Epithelial cell of proximal tubule (primary cell): ENCODE results near the gene KIAA1671. TPM values are rescaled to one million over a fixed set of nuclear protein-coding genes. Genes with fewer than 3 reads are reported as not detected.

Experiments used
- DNase-seq: peaks from one replicate; pipeline ENCODE4 v3.0.0-alpha.2; 2011; ENCODE audit warnings: low read depth
- H3K4me3 ChIP-seq: 2 replicates; pipeline ENCODE4 v1.5.1; 2011; ENCODE audit warnings: low read depth, mild to moderate bottlenecking, low read length
- total RNA-seq: library from RNA; depleted of rRNA; stranded (reverse); fragments of >200 nt; gene quantifications from 2 replicates; pipeline ENCODE4 v1.2.3, GENCODE V29; 2015
- TF ChIP-seq, protein P1 (sequence below): conservative IDR thresholded peaks from 2 replicates; pipeline ENCODE4 v1.5.1; 2012; ENCODE audit warnings: low read depth, mild to moderate bottlenecking, low read length

The KIAA1671 gene
- total RNA-seq, 1 donor from 2014 or later = 14.1 TPM

DNA sequence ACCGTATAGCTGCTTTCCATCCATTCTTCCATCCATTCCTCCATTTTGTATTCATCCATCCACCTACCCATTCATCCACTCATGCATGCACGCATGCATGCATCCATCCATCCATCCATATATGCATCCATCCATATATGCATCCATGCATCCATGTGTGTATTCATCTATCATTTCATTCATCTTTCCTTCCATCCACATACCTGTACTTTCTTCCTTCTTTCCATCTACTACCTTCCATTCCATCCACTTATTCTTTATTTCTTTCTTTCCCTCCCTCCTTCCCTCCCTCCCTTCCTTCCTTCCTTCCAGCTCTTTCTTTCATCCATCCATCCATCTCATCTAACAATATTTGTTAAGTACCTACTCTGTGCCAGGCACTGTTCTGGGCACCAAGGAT is 19.9 kb downstream of the KIAA1671 start:
- H3K4me3 ChIP-seq = no peak overlapping the region
- DNase-seq = no peak
- TF ChIP-seq, protein P1, sequence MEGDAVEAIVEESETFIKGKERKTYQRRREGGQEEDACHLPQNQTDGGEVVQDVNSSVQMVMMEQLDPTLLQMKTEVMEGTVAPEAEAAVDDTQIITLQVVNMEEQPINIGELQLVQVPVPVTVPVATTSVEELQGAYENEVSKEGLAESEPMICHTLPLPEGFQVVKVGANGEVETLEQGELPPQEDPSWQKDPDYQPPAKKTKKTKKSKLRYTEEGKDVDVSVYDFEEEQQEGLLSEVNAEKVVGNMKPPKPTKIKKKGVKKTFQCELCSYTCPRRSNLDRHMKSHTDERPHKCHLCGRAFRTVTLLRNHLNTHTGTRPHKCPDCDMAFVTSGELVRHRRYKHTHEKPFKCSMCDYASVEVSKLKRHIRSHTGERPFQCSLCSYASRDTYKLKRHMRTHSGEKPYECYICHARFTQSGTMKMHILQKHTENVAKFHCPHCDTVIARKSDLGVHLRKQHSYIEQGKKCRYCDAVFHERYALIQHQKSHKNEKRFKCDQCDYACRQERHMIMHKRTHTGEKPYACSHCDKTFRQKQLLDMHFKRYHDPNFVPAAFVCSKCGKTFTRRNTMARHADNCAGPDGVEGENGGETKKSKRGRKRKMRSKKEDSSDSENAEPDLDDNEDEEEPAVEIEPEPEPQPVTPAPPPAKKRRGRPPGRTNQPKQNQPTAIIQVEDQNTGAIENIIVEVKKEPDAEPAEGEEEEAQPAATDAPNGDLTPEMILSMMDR = no peak

- DNase-seq = no peak
- no peak overlapping the region for H3K4me3 ChIP-seq
- TF ChIP-seq, protein P1 = no peak
Measured at GRCh38 chr22:24973872-24974271, 21.4 kb downstream of the KIAA1671 start.

DNA sequence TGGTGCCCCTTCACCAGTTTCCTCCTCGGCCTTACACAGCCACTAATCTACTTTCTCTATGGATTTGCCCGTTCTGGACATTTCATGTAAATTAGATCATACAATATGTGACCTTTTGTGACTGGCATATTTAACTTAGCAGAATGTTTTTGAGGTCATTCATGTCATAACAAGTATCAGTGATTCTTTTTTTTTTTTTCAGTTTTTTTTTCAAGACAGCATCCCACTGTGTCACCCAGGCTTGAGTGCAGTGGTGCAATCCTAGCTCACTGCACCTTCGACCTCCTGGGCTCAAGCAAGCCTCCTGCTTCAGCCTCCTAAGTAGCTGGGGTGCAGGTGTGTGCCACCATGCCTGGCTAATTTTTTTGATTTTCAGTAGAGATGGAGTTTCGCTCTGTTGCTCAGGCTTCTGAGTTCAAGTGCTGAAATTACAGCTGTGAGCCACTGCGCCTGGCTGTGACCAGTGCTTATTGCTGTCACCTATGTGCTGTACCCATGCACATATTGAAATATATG is 22.7 kb downstream of the KIAA1671 start:
- TF ChIP-seq, protein P1 = no peak
- H3K4me3 ChIP-seq = no peak overlapping the region
- DNase-seq = no peak

GRCh38 chr22:24975813-24976341 is 23.4 kb downstream of the KIAA1671 start:
- DNase-seq = no peak
- TF ChIP-seq, protein P1 = no peak
- no peak overlapping the region for H3K4me3 ChIP-seq

DNA sequence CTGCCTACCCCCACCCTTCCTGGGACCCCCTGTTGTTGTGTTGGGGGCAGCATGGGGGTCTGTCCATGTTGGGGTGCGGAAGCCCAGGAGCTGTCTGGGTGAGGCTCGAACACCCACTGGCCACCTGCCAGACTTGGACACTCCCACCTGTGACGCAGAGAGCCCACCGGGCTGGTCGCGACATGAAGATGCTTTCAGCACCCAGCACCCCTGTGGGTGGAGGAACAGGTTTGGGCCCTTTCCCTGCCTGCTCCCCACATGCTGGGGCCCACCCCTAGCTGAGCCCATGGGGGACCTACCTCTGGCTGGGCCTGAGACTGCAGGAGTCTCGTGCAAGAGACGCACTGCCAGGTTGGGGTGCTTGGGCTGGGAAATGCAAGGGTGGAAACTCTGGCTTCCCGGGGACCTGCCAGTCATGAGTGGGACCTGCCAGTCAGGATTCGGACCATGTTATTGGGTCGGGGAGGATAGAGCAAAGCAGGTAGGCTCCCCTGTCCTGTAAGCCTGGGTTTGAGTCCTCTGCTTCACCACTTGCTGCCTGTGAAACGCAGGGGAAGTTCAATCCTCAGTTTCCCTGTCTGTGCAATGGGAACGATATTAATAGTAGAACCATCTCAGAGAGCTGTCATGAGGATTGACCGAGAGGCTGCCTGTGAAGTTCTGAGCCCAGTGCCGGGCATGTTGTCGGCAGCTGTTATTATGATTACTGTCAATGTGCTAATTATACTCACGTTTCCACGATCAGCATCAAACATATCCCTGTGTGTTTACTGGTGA is 24.1 kb downstream of the KIAA1671 start:
- DNase-seq = no peak
- TF ChIP-seq, protein P1 = no peak
- no peak overlapping the region for H3K4me3 ChIP-seq

DNA sequence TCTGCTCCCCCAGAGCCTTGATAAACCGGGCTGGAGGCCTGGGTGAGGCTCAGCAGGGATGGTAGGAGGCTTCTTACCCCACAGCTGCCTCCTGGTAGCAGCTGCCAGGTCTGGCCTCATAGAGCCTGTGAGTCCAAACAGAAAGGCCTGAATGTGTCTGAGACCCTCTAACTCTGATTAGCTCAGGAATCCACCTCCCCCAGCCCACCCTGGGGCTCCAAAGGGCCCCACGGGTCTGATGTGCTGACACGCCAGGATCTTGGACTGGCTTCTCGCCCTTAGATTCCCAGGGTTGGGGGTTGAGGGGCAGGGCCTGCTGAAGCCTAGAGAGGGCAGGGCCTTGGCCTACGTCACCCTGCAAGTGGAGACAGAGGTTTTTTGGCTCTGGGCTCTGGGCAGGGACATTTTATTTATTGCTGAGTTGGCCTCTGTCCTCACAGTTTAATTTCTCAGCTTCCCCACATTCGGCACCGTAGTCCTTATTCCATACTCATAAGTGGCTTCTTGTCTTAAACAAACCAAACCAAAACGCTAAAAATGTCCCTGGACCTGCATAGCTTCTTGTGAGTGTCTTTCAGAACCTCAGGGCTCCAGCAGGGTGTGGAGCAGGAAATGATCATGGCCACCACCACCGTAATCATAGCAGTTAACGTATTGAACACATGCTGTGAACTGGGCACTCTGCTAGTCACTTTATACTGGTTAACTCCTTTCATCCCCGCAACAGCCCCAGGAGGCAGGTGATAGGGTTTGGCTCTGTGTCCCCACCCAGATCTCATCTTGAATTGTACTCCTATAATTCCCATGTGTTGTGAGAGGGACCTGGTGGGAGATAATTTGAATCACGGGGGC is 25.1 kb downstream of the KIAA1671 start:
- no peak overlapping the region for H3K4me3 ChIP-seq
- TF ChIP-seq, protein P1 = no peak
- no peak for DNase-seq
